Activated CD4-positive, CD25-positive, alpha-beta regulatory T cell (primary cell): ENCODE measurements around the gene ZNRF1.
A peak's percentile ranks its signal among the peaks of the same experiment; 100 is the strongest.

Source experiments
- DNase-seq, 4 experiments: peaks; one replicate each; lab custom pipeline; 2025; lab: John Stamatoyannopoulos, UW

ZNRF1 gene

DNA sequence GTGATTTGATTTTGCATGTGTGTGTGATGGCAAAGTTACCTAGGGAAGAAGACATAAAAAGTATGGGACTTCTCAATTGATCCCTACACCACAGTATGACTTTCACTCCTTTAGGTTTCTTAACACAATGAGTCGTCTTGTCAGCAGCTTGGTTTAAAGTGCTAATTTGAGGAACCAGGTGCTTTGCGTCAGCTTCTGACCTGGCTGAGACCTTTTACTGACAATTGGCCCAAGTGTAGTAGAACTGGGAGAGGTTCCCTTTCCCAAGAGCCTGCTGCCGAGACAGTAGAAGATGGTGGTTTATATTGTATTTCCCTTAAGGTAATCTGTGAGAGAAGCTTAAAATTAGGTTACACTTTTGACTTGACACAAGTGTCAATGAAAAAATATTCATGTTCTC is 62.8 kb downstream of the ZNRF1 start:
- DNase-seq, result no peak

DNA sequence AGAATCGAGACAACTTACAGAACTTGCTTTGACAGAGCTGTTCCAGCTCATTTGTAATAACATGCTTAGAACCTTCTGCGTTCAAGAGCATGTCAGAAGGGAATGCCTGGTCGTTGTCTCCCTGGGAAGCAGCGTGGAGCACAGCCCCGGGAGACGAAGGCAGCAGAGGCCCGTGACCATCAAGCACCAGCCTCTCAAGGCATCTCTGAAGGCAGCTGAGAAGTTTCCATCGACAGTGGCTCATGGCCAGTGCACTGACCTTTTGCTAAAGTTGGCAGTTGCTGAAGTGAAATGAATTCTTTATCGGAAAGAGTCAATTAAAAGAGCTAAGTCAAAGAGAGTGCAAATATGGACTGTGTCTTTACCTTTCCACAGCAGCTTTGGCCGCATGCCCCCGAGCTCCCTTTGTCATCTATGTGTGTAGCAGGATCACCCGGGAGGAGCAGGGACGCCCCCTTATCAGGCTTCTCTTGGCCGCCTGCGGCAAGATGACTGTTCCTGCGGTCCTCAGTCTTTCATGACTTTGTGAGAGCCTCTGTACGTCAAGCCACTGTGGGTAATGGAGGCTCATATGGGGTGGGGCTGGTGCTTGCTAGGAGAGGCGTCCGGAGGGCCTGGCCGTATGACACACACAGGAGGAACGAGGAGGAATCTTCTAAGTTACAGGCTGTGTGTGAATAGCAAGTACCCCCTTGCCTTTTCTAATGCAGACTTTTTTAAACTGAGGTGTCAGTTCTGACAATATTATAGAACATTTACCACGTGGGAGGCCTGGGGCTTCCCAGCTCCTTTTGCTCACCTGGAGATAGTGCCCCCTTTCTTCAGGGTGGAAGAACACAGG is 63.5 kb downstream of the ZNRF1 start:
- no peak for DNase-seq

GRCh38 chr16:75062976-75063346 is 64.1 kb downstream of the ZNRF1 start:
- no peak for DNase-seq

- DNase-seq, result no peak
Measured at GRCh38 chr16:75063549-75064088, 64.8 kb downstream of the ZNRF1 start.

GRCh38 chr16:75064403-75065148 is 65.8 kb downstream of the ZNRF1 start:
- DNase-seq, result no peak

- no peak for DNase-seq
Measured at GRCh38 chr16:75065149-75065505, 66.3 kb downstream of the ZNRF1 start.

GRCh38 chr16:75065521-75066149 is 66.8 kb downstream of the ZNRF1 start:
- DNase-seq, result no peak

DNA sequence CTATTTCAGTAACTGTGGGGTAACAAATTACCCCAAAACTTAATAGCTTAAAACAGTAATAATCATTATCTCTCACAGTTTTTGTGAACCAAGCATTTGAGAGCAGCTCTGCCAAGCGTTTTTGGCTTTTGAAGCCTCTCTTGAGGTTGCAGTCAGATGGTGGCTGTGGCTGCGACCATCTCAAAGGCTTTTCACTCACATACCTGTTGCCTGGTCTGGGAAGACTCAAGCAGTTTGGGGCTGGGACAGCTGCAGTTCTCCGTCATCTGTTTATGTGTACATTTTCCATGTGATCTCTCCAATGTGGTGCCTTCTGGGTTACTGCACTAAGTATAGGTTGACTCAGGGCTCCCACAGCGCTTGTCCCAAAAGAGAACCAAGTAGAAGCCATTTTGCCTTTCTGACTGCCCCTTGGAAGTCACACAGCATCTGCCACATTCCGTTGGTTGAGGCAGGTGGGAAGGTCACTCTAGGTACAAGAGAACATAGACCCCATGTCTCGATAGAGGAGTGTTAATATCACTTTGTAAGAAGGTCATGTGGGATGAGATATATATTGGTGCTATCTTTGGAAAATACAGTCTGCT is 68.1 kb downstream of the ZNRF1 start:
- DNase-seq, result no peak

GRCh38 chr16:75068085-75069031 is 69.5 kb downstream of the ZNRF1 start:
- DNase-seq, result no peak

DNA sequence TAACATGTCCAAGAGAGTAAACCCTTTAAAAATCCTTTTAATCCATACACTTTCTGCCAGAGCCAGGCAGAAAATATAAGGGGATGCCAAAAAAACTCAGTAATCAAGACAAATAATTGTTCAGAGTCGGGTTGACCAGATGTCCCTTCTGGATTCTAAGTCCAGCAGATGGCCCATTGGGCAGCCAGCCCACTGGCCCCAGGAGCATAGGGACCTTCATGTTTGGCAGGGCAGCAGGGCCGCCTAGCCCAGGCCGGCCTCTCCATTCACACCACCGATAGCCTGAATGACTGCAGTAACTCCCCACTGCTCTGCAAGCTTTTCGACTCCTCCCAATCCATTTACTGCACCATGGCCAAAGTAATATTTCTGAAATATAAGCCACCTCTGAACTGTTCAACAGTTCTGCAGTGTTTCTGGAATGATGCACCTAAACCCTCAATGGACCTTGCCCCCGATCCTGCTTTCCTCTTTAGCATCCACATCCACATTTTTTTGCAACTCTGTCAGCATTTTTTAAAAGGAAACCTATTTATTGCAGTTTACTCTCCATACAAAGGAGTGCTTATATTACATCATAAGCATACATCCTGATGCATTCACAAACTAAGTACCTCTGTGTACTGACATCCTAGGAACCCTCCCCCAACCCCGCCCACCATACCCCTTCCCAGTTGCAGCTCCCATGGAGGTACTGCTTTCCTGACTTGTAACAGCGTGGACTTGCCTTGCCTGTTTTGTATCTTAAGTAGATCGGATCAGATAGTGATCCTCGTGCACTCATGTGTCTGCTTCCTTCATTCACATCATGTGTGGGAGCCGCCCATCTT is 71.4 kb downstream of the ZNRF1 start:
- no peak for DNase-seq

DNA sequence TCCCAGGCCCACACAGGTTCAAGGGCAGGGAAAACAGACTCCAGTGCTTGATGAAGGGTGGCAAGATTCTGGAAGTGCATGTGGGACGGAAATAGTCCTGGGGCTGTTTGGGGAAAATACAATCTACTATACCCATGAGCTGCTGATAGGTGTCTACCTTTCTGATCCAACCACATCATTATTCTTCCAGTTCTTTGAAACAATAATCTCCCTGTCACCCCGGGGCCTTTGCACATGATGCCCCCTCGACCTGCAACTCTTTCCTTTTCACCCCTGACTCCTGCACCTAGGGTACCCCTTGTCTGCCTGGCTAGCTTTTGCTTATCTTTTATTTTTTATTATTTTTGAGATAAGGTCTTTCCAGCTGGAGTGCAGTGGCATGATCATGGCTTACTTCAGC is 72.8 kb downstream of the ZNRF1 start:
- no peak for DNase-seq

DNA sequence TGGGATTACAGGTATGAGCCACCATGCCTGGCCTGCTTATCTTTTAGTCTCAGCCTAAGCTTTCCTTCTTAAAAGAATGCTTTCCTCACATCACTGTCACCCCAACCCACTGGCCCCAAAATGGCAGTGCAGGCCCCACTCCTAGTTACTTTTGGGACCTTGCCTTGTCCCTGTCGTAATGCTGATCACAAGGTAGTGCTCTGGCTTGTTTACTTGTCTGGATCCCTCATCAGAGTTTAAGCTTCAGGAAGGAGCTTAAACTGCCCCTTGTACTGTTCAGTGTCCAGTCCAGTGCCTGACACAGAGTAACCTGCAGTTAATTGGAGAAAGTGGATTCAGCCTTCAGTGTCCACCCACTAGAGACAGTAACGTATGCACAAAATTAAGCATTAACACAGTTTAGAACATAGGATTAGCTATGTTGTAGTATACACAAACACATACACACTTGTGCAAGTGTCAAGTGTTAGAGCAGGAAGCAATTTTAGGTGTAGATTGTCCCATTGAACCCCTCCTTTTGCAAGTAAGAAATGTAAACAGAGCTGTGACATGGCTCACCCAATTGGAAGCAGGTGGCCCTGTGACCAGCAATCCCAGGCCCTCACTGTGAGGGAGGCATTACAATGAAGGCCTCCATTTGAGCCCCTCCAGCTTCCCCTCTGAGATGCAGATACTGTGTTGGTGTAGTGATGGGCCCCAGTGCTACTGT is 73.6 kb downstream of the ZNRF1 start:
- DNase-seq, result no peak

GRCh38 chr16:75073545-75074303 is 74.9 kb downstream of the ZNRF1 start:
- no peak for DNase-seq

- no peak for DNase-seq
Measured at GRCh38 chr16:75074304-75074793, 75.5 kb downstream of the ZNRF1 start.

DNA sequence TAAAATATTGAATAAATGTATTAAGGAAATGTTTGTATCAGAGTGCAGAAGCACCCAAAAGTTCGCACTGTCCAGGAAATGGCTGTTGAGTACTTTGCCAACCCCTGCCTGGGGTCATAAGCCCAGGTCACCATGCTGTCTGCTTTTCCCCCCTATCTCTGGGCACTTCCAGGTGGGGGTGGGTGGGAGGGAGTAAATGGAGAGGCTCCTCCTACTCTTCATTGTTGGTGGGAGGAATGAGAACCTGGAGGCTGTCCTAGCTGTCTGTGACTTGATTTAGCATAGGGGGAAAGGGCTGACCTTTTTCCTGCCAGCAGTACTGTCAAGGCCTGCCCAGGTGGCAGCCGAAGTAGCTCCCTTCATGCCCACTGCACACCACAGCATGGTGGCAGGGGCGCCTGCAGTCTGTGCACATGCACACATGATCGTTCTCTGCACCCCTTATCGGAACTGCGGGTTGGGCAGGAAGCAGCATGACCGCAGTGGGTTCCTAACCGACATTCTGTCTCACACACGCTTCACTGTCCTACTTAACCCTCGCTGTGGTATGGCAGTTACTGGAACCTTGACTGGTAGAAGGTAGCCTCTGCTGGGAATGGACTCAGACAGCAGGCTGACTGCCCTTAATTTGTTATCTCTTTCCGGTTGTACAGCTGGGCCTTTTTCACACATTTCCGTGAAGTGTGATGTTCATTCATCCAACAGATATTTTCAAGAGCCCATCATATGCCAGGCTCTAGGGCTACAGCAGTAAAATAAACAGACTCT is 76.3 kb downstream of the ZNRF1 start:
- DNase-seq, result peak; percentile 32 to 75 (median 54)

DNA sequence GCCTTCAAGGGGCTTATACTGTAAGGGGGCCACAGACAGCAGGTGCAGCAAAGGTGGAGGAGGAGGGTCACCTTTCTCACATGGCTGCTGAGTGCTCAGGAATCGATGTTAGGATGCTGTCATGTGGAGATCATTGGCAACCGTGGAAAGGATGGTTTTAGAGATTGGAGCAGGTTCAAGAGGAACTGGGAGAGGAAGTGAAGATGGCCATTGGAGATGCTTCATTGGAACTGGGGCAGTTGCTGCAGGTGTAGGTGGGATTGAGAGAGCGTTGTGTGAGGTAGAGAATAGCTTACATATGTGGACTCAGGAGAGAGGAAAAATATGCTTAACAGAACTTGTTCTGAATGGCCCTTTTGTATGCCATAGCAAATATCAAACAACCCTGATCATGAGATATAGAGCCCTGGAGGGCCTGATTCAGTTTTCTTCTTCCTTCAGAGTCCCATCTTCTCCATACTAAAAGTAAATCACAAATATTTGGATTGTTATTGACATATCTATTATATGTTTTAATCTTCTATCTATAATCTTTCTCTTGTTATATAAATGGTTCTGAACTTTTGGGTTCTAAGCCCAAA is 77.0 kb downstream of the ZNRF1 start:
- no peak for DNase-seq

GRCh38 chr16:75078886-75079285 is 80.1 kb downstream of the ZNRF1 start:
- DNase-seq, result no peak
